Activated CD4-positive, alpha-beta T cell treated with anti-CD3 and anti-CD28 coated beads for 36 hours (primary cell): Measurements from ENCODE around the gene E2F1. TPM values are rescaled to one million over a fixed set of nuclear protein-coding genes. Genes with fewer than 3 reads are reported as not detected.
"Not testable (repeated sequence)": the region's sequence is repeated elsewhere in the genome, so short reads cannot be mapped to it uniquely, and the experiment has no call there.

Experiments used
- ATAC-seq: fragments of 200-7000 bp; cut with Tn5 transposase; one replicate; pipeline ENCODE4 v1.10.0; 2021; ENCODE audit warnings: mild to moderate bottlenecking, moderate library complexity
- CTCF ChIA-PET: fragments of 350-600 bp; sonication (Branson Sonifier 250); formaldehyde crosslinking; loops from one replicate; lab custom pipeline; 2021; ENCODE audit warnings: antibody characterized with exemption; lab: Charles Lee
- POLR2A ChIA-PET: fragments of 350-600 bp; sonication (Branson Sonifier 250); formaldehyde crosslinking; loops from one replicate; lab custom pipeline; 2021; ENCODE audit warnings: antibody characterized with exemption, inconsistent platforms; lab: Charles Lee
- DNase-seq: peaks from one replicate; pipeline ENCODE4 v3.0.0-alpha.2; 2020
- H3K27ac Mint-ChIP-seq: one replicate; pipeline ENCODE4 v1.8.0; 2021; ENCODE audit warnings: mixed read lengths
- H3K27me3 Mint-ChIP-seq: one replicate; pipeline ENCODE4 v1.8.0; 2021; ENCODE audit warnings: mixed read lengths
- H3K36me3 Mint-ChIP-seq: one replicate; pipeline ENCODE4 v1.8.0; 2021; ENCODE audit warnings: low read depth, mixed read lengths
- H3K4me1 Mint-ChIP-seq: one replicate; pipeline ENCODE4 v1.8.0; 2021; ENCODE audit warnings: mixed read lengths
- H3K4me3 Mint-ChIP-seq: one replicate; pipeline ENCODE4 v1.8.0; 2021; ENCODE audit warnings: mild to moderate bottlenecking, moderate library complexity, mixed read lengths
- H3K9me3 Mint-ChIP-seq: one replicate; pipeline ENCODE4 v1.8.0; 2021; ENCODE audit warnings: low read depth, mixed read lengths
- intact Hi-C, 2 experiments: fragments of 100-400 bp; cut with DNase I in 1 of 2; cut with micrococcal nuclease in 1 of 2; formaldehyde crosslinking; loops; one replicate each; pipeline versions ENCODE4 v1.14.2 to v1.15.1; 2022 to 2024; cut with DNase I, micrococcal nuclease
- total RNA-seq, 2 experiments: library from RNA; stranded (reverse); gene quantifications; one replicate each; pipeline ENCODE4 v1.2.3, GENCODE V29; 2021

Gene E2F1
- total RNA-seq, 2 experiments from 2014 or later, result 45.9 to 50.9 TPM

DNA sequence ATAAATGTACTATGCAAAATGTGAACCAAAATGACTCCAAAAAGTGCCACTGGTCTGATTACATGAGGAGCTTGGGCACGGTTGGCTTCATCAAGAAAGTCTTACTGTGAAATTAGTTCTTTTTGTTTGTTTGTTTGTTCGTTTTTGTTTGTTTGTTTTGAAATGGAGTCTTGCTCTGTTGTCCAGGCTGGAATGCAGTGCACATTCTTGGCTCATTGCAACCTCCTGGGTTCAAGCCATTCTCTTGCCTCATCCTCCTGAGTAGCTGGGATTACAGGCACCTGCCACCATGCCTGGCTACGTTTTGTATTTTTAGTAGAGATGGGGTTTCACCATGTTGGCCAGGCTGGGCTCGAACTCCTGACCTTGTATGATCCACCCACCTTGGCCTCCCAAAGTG, 54.3 kb downstream of the E2F1 start:
- H3K27me3 Mint-ChIP-seq, DNase-seq, H3K27ac Mint-ChIP-seq, H3K9me3 Mint-ChIP-seq, ATAC-seq, POLR2A ChIA-PET, intact Hi-C loops, H3K4me1 Mint-ChIP-seq, H3K4me3 Mint-ChIP-seq: not testable (repeated sequence)
- CTCF ChIA-PET, result interaction anchor here (0.5 to 0.7 kb wide), 2 partner anchors 332 to 716 kb away, joined by 3 read pairs; no protein-coding TSS in a partner anchor
- peaks cover 30% of the 10 kb centered on the region for H3K36me3 Mint-ChIP-seq

DNA sequence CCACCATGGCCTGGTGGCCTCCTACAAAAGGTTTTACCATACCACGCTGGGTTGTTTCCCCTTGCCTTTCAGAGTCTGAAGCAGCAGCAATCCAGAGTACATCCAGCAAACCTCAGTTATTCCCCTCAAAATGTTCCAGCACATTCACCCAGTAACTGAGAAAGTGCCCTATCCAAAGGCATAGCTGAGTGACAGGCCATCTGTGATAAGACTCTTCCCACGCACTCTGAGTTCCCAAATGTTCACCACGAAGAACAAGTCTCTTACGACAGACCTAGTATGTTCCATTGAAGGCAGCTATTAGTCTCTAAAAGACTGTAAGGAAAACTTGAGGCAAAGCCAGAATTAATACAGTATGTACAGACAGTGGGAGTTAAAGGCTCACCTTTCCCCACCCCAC, 55.7 kb downstream of the E2F1 start:
- POLR2A ChIA-PET, result no interaction called here
- ATAC-seq (no peak), DNase-seq (no peak)
- Mint-ChIP-seq H3K4me1 (peaks cover 5% of the 10 kb centered on the region), H3K4me3 (no peak overlapping the region), H3K9me3 (no peaks in the 10 kb centered on the region), H3K27ac (peak overlapping the region; percentile 28), H3K36me3 (peaks cover 33% of the 10 kb centered on the region), H3K27me3 (no peaks in the 10 kb centered on the region)
- intact Hi-C loops, result no loop called here
- CTCF ChIA-PET, result no interaction called here

DNA sequence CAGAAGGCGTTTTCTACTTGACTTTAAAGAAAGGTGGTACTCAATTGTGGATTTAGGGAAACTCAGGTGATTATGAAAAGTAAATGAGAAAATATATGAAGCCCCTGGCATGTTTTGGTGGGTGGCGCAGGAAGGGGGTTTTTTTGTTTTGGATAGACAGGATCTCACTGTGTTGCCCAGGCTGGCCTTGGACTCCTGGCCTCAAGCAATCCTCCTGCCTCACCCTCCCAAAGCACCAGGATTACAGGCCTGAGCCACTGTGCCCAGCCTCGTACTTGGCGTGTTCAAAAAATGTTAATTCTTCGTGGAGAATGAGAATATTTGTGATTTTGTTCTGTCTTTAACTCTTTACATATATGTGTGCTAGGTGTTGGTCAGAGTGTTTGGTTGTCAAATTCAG, 56.2 kb downstream of the E2F1 start:
- Mint-ChIP-seq H3K4me3 (no peak overlapping the region), H3K9me3 (no peaks in the 10 kb centered on the region), H3K36me3 (peaks cover 36% of the 10 kb centered on the region), H3K4me1 (peaks cover 5% of the 10 kb centered on the region), H3K27ac (no peak overlapping the region), H3K27me3 (no peaks in the 10 kb centered on the region)
- ATAC-seq (no peak), DNase-seq (no peak)
- CTCF ChIA-PET, result no interaction called here
- POLR2A ChIA-PET, result no interaction called here
- intact Hi-C loops, result no loop called here

DNA sequence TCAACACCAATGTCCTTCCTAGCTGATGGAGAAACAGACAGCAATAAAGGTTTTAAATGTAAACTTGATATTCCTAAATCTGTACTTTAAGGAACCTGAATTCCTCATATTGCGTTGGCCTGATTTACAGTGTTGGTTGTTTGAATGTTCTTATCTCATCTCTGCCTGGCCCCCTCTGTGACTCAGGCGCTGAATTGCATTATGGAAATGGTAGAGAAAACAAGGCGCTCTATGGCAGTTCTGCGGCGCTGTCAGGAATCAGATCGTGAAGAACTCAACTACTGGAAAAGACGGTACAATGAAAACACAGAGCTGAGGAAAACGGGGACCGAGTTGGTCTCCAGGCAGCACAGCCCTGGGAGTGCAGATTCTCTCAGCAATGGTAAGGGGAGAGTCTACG, 56.7 kb downstream of the E2F1 start:
- peaks cover 8% of the 10 kb centered on the region for H3K4me1 Mint-ChIP-seq
- no peak overlapping the region for H3K4me3 Mint-ChIP-seq
- ChIA-PET POLR2A (no interaction called here), CTCF (no interaction called here)
- ATAC-seq (no peak), DNase-seq (no peak)
- no peaks in the 10 kb centered on the region for H3K27me3 Mint-ChIP-seq
- H3K9me3 Mint-ChIP-seq, result no peaks in the 10 kb centered on the region
- H3K36me3 Mint-ChIP-seq, result peaks cover 34% of the 10 kb centered on the region
- intact Hi-C loops, result no loop called here
- H3K27ac Mint-ChIP-seq, result no peak overlapping the region

DNA sequence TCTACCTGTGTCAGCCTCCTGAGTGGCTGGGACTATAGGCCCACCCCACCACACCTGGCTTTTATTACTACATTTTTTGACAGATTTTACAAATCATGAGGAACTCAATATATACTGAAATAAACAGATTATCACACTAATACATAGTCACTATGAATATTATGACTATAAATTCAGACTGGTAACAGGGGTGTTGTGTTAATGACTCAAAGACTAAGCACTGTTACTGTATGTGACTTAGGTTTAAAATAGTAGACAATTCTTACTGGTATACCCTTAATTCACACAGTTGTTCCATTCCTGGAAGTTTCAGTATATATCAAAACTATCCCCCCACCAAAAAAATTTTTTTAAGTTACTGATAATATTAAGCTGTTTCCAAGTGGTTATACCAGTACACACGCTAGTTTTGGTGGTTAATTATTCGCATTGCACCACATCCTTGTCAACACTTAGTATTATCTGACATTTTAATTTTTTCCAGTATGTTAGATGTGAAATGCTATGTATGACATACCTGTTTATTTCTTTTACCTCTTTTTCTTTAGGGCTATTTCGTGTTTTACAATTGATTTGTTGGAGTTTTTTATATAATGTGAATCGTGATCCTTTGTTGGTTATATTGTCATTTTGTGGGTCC, 58.5 kb downstream of the E2F1 start:
- peaks cover 16% of the 10 kb centered on the region for H3K4me1 Mint-ChIP-seq
- no peak overlapping the region for H3K4me3 Mint-ChIP-seq
- intact Hi-C loops, result no loop called here
- no peak overlapping the region for H3K27ac Mint-ChIP-seq
- POLR2A ChIA-PET, result no interaction called here
- no peaks in the 10 kb centered on the region for H3K27me3 Mint-ChIP-seq
- peaks cover 40% of the 10 kb centered on the region for H3K36me3 Mint-ChIP-seq
- CTCF ChIA-PET, result no interaction called here
- ATAC-seq (no peak), DNase-seq (no peak)
- H3K9me3 Mint-ChIP-seq, result no peaks in the 10 kb centered on the region

DNA sequence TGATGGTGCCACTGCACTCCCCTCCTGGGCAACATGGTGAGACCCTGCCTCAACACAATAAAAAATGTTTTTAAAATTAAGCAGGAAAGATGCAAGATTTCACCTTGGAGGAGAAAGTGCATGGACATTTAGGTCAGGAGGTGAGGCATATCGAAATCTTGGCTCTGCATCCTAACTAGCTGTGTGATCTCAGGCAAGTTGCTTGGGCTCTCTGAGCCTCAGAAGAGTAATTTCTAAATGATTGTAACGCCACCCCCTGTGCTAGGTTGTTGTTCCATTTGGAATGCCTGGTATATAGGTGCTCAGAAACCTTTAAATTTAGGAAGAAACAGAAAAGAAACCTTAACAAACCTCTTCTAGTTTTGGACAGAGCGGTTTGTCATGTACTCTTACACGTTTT, 60.0 kb downstream of the E2F1 start:
- Mint-ChIP-seq H3K27ac (no peak overlapping the region), H3K27me3 (no peaks in the 10 kb centered on the region), H3K4me3 (no peak overlapping the region), H3K4me1 (peaks cover 16% of the 10 kb centered on the region), H3K9me3 (no peaks in the 10 kb centered on the region), H3K36me3 (peaks cover 39% of the 10 kb centered on the region)
- POLR2A ChIA-PET, result no interaction called here
- ATAC-seq, result no peak
- DNase-seq, result no peak
- intact Hi-C loops, result no loop called here
- CTCF ChIA-PET, result interaction anchor here (1.1 to 1.3 kb wide), 2 partner anchors 22 to 120 kb away, joined by 3 to 6 read pairs; no protein-coding TSS in a partner anchor

Other genes with a start within 250 kb of the E2F1 start
- gene SNTA1, start 242.6 kb downstream of the E2F1 start, total RNA-seq, result 1 to 10 TPM; 4.2 to 5.0 TPM
- gene CBFA2T2, start 196.3 kb downstream of the E2F1 start, total RNA-seq, result 10 to 100 TPM; 10.9 to 12.9 TPM
- under 1 TPM; 0.16 to 0.27 TPM for gene C20orf144, start 24.1 kb downstream of the E2F1 start, total RNA-seq
- gene ACTL10, start 19.4 kb downstream of the E2F1 start, total RNA-seq, result 1 to 10 TPM in 1 of 2 experiments, under 1 TPM in 1; 0.91 to 1.7 TPM
- gene NECAB3, start 12.0 kb downstream of the E2F1 start, total RNA-seq, result 10 to 100 TPM; 12.2 to 13.3 TPM
- 10 to 100 TPM in 1 of 2 experiments, 1 to 10 TPM in 1; 8.8 to 10.2 TPM for gene PXMP4, start 33.9 kb upstream of the E2F1 start, total RNA-seq
- 1 to 10 TPM; 4.3 to 6.1 TPM for gene ZNF341, start 45.6 kb upstream of the E2F1 start, total RNA-seq
- gene CHMP4B, start 125.0 kb upstream of the E2F1 start, total RNA-seq, result 10 to 100 TPM; 86.0 to 94.1 TPM